ENCODE measurements around the gene DBF4. TPM values are rescaled to one million over a fixed set of nuclear protein-coding genes. Genes with fewer than 3 reads are reported as not detected.
"Not testable (repeated sequence)": the region's sequence is repeated elsewhere in the genome, so short reads cannot be mapped to it uniquely, and the experiment has no call there.

Gene DBF4
- total RNA-seq, 1 donor, result 31.1 TPM

- TF ChIP-seq CTCF (IDR thresholded peaks at IDR 0.05; ENCODE audit: insufficient read depth, low read depth, low read length), result no peak
- no peak overlapping the region for H3K4me3 ChIP-seq (ENCODE audit: low read depth, low read length)
- no peak for DNase-seq (ENCODE audit: low read depth)
Measured at GRCh38 chr7:87919875-87920274, 43.6 kb downstream of the DBF4 start.

- no peak for TF ChIP-seq CTCF (IDR thresholded peaks at IDR 0.05; ENCODE audit: insufficient read depth, low read depth, low read length)
- no peak overlapping the region for H3K4me3 ChIP-seq (ENCODE audit: low read depth, low read length)
- no peak for DNase-seq (ENCODE audit: low read depth)
Measured at GRCh38 chr7:87920578-87920977, 44.3 kb downstream of the DBF4 start.

- H3K4me3 ChIP-seq (ENCODE audit: low read depth, low read length); DNase-seq (ENCODE audit: low read depth): not testable (repeated sequence)
Measured at GRCh38 chr7:87922759-87923395, 46.6 kb downstream of the DBF4 start.

- DNase-seq (ENCODE audit: low read depth), result peak; percentile 38
Measured at GRCh38 chr7:87926581-87927461, 50.5 kb downstream of the DBF4 start.

GRCh38 chr7:87933605-87933952, 57.3 kb downstream of the DBF4 start:
- no peak for DNase-seq (ENCODE audit: low read depth)

More at GRCh38 chr7:87926581-87927461, 50.5 kb downstream of the DBF4 start:
- no peak for TF ChIP-seq CTCF (IDR thresholded peaks at IDR 0.05; ENCODE audit: insufficient read depth, low read depth, low read length)
- H3K4me3 ChIP-seq (ENCODE audit: low read depth, low read length), result no peak overlapping the region

GRCh38 chr7:87933953-87934698, 57.8 kb downstream of the DBF4 start, which contains the start of gene ADAM22:
TSS of gene ADAM22 (plus strand) at chr7:87934251. CDS start at chr7:87934466, 215 bp downstream.
- DNase-seq (ENCODE audit: low read depth), result peak; percentile 71
- peak within 1 kb of the TSS; percentile 59 for H3K4me3 ChIP-seq (ENCODE audit: low read depth, low read length)
- no peak for TF ChIP-seq CTCF (IDR thresholded peaks at IDR 0.05; ENCODE audit: insufficient read depth, low read depth, low read length)

More at GRCh38 chr7:87933605-87933952, 57.3 kb downstream of the DBF4 start:
- TF ChIP-seq CTCF (IDR thresholded peaks at IDR 0.05; ENCODE audit: insufficient read depth, low read depth, low read length), result no peak
- H3K4me3 ChIP-seq (ENCODE audit: low read depth, low read length), result peak overlapping the region; percentile 59

Measured in fibroblast of villous mesenchyme (primary cell).